NOMO-1 treated with dmso at 0.1 percent for 144 hours (cell line): ENCODE measurements around the gene LRRTM2.

Experiments
- DNase-seq: peaks from one replicate; lab custom pipeline; 2025; ENCODE audit not compliant: unreplicated experiment; lab: John Stamatoyannopoulos, UW

LRRTM2 gene

GRCh38 chr5:138884094-138884493 is 9.0 kb upstream of the LRRTM2 start:
- DNase-seq = no peak

GRCh38 chr5:138883211-138883610 is 8.1 kb upstream of the LRRTM2 start:
- DNase-seq = no peak

- DNase-seq = no peak
Observed at GRCh38 chr5:138878437-138879235, 3.5 kb upstream of the LRRTM2 start.

GRCh38 chr5:138876811-138877210 is 1.7 kb upstream of the LRRTM2 start:
- no peak for DNase-seq

GRCh38 chr5:138875946-138876345 is 811 bp upstream of the LRRTM2 start:
- DNase-seq = no peak

GRCh38 chr5:138875552-138875875 is 379 bp upstream of the LRRTM2 start:
- DNase-seq = no peak

GRCh38 chr5:138874241-138874640 is 894 bp downstream of the LRRTM2 start:
- no peak for DNase-seq

GRCh38 chr5:138873466-138874221 is 1.5 kb downstream of the LRRTM2 start:
- no peak for DNase-seq

GRCh38 chr5:138872841-138873465 is 2.2 kb downstream of the LRRTM2 start:
- no peak for DNase-seq

- DNase-seq = no peak
Observed at GRCh38 chr5:138870611-138871010, 4.5 kb downstream of the LRRTM2 start.

- DNase-seq = no peak
Observed at GRCh38 chr5:138869763-138870500, 5.2 kb downstream of the LRRTM2 start.

- no peak for DNase-seq
Observed at GRCh38 chr5:138869038-138869437, 6.1 kb downstream of the LRRTM2 start.

- DNase-seq = no peak
Observed at GRCh38 chr5:138867011-138867410, 8.1 kb downstream of the LRRTM2 start.

GRCh38 chr5:138853132-138853531 is 22.0 kb downstream of the LRRTM2 start:
- DNase-seq = no peak

- no peak for DNase-seq
Observed at GRCh38 chr5:138850865-138851435, 24.2 kb downstream of the LRRTM2 start.

- DNase-seq = no peak
Observed at GRCh38 chr5:138849882-138850281, 25.3 kb downstream of the LRRTM2 start.

GRCh38 chr5:138849439-138849838 is 25.7 kb downstream of the LRRTM2 start:
- no peak for DNase-seq

GRCh38 chr5:138844812-138845513 is 30.2 kb downstream of the LRRTM2 start:
- DNase-seq = no peak

GRCh38 chr5:138844125-138844461 is 31.0 kb downstream of the LRRTM2 start:
- no peak for DNase-seq

GRCh38 chr5:138843316-138844124 is 31.6 kb downstream of the LRRTM2 start:
- no peak for DNase-seq
